SKM-1 treated with dmso at 0.1 percent for 144 hours (cell line): ENCODE results near the gene CABP1.
"Not testable (repeated sequence)": the region's sequence is repeated elsewhere in the genome, so short reads cannot be mapped to it uniquely, and the experiment has no call there.

Source experiments
- DNase-seq: peaks from one replicate; lab custom pipeline; 2025; ENCODE audit not compliant: unreplicated experiment; lab: John Stamatoyannopoulos, UW

The CABP1 gene

DNA sequence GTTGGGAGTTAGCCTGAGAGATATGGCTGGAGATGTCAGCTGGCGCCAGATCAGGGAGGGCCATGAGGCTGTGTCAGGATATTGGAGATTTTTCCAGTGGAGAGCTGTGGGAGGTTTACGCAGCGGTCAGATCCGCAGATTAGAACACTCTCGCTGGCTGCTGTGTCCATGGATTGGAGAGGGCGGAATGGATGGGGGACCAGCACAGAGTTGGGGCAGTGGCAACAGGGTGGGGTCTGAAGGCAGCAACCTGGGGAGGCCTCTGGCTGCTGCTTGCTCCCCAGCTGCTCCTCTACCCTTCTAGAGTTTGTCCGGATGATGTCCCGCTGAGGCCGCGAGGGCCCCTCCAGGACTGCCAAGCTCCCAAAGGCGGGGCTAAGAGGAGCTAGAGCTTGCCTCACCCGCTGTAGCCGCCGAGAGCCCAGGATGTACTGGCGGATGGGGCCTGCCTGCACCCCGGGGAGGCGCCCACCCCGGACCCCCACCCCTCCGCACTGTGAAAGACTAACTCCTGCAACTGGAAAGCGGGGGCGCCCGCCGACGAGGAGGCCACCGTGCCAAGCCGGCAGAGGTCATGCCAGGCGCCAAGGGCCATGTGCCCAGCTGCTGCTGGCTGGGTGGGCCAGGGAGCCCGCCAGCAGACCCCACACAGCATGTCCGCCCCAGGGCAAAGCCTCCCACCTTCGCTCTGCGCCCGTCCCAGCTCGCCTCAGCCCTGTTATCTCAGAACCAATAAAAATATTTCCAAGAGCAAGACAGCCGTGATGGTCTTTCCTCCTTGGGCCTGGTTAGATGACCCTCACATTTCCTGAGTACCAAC, 26.4 kb downstream of the CABP1 start:
- DNase-seq, result no peak

DNA sequence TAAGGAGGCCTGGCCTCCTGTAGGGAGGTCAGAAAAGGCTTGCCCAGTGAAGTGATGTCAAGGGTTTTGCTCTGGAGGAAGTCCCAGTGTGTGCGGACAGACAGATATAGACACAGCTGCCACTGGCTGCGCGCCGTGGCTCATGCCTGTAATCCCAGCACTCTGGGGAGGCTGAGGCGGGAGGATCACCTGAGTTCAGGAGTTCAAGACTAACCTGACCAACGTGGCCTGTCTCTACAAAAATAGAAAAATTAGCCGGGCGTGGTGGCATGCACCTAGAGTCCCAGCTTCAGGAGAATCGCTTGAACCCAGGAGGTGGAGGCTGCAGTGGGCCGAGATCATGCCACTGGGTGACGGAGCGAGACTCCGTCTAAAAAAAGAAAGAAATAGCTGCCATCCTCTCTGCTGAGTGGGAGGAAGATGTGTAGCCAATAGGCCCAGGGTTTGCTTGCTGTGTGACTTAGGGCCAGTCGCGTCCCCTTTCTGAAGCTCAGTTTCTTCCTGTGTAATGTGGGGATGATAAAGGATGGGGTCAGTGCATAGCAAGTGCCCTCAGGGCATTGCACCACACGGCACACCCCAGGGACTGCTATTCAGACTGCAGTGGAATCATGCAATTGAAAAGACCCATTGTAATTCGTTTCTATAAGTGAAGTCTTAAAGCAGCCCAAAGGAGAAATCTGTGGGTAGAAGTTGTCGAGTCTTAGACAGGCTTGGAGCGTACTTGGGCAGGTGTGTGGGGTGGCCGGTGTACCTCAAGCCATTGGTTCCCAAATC, 27.9 kb downstream of the CABP1 start:
- DNase-seq, result no peak

DNA sequence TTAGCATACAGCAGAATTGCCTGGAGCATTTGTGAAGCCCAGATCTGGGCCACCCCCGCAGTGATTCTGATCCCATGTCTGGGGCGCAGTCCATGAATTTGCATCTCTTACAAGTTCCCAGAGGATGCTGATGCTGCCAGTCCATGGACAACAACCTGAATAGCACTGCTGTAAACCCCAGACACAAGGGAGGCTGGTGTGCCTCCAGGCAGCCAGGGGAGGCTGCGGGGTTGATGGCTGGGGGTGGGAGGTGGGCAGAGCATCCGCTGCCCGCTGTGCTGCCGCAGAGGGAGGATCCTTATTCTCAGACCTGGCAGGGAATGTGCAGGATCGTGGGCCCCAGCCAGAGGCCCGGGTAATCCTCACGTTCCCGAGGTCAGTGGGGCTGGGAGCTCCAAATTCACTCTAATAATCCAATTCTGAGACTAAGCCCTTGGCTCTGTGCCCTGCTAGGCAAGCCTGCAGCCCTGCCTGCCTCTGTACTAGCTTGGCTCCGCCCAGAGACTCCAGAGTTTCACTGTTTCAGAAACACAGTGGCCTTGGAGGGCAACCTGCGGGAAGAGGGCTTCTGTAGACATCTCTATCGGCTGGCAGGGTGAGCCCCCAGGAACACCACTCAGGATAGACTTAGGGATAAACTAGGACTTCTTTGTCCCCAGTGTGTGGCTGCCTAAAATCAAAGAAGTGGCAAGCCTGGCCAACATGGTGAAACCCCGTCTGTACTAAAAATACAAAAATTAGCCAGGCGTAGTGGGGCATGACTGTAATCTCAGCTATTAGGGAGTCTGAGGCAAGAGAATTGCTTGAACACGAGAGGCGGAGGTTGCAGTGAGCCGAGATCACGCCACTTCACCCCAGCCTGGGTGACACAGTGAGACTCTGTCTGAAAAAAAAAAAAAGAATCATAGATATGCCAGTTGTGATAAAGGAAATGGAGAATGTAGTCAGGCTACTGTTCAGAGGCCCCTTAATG, 28.7 kb downstream of the CABP1 start:
- no peak for DNase-seq

DNA sequence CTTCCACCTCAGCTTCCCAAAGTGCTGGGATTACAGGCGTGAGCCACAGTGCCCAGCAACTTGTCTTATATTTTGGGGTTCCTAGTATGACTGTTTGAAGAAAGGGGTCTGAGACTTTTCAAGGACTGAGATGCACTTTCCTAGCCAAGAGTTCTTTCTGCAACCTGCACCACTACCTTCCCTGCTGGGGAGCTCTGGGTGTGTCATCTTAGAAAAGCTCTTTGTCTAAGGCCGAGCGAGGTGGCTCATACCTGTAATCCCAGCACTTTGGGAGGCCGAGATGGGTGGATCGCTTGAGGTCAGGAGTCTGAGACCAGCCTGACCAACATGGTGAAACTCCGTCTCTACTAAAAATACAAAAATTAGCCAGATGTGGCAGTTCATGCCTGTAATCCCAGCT, 29.8 kb downstream of the CABP1 start:
- not testable (repeated sequence) for DNase-seq

DNA sequence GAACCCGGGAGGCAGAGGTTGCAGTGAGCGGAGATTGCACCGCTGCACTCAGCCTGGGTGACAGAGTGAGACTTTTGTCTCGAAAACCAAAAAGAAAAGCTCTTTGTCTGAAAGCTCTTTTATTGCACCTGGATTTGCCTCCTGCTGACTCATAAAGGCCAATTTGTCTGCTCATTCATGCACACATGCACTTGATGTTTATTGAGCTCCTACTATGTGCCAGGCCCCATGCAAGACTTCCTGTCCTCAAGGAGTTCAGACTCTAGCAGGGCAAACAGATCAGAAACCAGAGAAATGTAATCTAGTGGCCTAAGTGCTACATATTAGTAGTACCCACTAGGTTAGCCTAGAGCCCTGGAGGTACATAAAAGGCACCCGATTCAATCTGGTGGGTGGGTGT, 30.2 kb downstream of the CABP1 start:
- DNase-seq, result no peak

DNA sequence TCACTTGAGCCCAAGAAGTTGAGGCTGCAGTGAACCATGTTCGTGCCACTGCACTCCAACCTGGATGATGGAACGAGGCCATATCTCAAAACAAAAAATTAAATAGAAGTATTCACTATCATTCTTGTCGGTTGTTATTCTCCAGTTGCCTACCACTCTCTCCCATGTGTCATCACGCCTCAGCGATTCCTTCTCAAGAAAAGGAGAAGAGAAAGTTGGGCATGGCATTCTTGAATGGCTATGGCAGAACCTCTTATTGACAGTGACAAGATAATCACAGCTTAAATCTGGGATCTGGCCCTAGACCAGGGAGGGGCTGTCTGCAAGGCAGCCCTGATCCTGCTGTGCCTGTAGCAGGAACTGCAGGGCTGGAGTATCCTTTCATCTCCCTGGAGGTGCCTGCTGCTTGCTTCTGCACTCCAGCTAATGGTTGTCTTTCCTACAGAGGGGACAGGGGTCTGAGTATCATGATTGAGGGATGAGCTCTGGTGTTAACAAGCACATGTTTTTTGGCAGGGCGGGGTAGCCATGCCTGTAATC, 33.7 kb downstream of the CABP1 start:
- DNase-seq, result no peak

DNA sequence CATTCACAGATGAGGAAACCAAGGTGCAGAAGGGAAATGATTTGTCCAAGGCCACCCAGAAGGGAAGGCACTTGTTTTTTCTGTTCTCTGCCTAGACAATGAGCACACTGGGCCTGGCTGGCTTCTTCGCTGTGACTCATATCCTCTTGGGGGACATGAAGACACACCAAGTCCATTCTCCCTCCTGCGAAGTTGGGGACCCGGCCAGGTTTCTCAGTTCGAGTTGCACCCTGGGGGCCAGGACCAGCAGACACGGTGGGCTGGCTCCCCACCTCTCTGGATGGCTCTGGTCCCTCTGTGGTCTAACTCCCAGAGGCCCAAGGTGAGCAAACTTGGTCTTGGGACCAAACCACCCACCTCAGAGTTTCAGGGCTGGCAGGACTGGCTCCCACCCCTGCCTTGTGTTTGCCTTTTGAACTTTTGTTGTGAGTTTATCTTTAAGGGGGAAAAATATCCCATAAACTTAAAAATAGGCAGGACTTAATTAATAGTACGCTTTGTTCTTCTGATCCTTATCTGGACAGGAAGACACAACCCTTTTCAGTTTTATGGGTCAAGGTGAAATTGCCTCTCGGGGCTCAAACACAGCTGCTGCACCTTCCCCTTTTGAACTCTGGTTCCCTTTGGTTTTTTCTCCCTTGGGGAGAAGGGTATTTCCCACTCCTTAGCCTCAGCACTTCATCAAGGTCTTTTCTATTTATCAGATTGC, 37.5 kb downstream of the CABP1 start:
- DNase-seq, result peak; percentile 40

DNA sequence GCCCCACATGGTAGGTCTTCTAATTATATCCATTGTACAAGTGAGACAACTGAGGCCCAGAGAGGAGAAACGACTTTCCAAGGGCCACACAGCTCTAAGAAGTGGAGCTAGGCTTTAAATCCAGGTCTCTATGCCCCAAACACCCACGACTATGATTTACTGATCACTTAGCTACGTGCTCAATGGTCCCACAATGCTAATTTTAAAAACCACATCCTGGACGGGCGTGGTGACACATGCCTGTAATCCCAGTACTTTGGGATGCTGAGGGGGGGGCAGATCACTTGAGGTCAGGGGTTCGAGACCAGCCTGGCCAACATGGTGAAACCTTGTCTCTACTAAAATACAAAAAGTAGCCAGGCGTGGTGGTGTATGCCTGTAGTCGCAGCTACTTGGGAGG, 38.1 kb downstream of the CABP1 start:
- DNase-seq, result no peak

DNA sequence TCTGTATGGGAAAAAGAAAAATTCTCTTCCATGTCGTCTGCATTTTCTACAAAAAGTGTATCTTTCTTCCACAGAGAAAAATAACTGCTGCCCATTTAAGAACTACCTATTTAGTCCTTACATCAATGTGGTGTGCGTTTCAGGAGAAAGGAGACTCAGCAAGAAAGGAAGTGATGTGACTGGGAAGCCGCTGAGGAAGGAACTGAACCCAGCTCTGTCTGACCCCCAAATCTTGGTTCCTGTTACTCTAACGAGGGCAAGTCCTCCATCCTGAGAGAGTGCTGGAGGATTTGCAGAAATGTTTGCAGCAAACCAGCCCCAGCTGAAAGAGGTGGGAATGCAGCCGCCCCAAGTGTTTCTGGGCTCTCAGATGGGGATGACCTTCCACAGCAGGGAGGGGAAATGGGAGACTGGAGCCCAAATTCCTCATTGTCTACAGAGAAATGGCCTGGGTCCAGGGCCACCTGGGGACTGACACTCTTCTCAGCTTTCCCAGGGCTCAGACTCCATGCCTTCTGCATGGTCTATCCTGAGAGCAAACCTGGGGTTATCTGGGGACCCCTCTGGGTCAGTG, 39.8 kb downstream of the CABP1 start:
- DNase-seq, result no peak

DNA sequence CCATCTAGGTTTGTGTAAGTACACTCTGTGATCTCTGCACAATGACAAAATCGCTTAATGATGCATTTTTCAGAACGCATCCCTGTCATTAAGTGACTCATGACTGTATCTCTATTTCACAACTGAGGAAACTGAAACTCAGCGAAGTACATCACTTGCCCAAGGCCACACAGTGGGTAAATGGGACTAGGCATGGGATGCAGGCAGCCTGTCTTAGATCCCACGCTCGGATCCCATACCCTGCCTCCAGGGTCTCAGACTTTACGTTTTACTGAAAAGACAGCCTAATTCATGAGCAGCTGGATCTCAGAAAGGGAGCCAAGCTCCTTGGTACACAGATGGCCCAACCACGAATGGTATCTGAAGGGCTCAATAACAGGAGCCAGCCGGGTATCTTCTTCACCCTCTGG, 44.1 kb downstream of the CABP1 start:
- peak; percentile 2 for DNase-seq

DNA sequence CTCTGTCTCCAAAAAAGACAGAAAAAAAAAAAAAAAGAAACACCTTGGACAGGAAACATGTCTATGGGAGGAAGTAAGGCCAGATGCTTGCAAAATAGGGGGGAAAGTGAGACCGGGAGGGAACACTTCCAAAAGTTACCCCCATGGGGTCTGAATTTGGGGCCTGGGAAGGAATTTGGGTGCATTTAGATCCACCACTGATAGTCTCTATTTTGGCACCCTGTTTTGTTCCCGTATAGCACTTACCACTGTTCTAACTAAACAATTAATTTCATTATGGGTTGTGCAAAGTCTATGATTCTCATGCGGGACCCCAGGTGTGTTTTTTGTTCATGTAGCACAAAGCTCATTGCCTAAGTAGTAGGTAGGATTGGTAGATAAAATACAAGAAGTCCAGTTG, 45.1 kb downstream of the CABP1 start:
- DNase-seq, result no peak

DNA sequence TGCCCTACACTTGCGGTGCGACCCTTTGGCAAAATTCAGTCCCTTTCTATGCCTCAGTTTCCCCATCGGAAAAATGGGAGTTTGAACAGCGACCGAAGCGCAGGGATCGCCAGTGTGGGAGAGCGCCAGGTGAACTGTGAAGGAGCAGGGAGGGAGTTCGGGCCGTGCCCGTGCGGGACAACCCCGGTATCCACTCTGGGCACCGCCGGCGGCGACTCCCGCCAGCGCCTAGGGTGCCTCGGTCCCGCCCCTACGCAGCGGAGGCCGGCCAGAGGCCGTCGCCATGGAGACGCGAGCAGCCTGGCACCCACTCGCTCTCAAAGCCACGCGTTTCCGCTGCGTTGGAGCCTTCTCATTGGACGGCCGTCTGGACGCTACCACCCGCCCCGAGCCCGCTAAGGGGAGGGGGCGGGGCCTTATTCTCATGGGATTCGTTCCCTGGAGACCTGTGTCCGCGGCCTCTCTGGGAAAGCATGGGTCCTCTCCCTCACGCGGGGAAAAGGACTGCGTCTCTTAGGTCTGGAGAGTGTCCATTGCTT, 45.8 kb downstream of the CABP1 start:
- DNase-seq, result peak; percentile 88

DNA sequence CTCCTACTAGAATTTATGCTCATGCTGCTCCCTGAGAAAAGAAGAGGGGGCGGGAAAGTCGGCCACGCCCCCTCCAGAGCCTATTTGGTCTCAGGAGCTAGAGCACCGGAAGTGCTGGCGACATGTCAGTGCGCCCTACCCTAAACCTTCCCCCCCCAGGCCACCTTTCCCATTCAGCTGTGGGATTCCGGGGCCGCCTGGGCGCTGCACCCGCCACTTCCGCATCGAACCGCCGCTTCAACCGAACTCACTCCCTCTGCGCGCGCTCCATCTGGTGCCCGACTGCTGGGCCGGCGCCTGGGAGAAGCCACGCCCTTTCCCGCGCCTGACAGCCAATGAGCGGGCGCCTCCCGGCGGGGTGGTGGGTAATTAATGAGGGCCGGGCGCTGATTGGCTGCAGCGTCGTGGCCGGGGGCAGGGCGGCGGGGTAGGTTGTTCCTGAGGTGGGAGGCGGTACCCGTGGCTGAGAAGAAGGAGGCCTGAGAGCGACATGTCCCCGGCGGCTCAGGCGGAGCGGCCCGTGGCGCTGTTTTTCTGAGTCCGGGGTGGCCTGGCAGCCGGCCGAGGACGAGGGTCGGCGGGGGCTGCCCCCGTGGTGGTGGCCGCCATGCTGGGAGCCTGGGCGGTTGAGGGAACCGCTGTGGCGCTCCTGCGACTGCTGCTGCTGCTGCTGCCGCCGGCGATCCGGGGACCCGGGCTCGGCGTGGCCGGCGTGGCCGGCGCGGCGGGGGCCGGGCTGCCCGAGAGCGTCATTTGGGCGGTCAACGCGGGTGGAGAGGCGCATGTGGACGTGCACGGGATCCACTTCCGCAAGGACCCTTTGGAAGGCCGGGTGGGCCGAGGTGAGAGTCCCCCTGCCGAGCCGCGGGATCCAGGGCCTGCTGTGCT, 46.5 kb downstream of the CABP1 start, which contains the start of gene MLEC:
MLEC (plus strand) TSS at position 460 of the 888 bp plus-strand sequence; CDS start at position 608, 148 bp downstream.
- peak; percentile 85 for DNase-seq

DNA sequence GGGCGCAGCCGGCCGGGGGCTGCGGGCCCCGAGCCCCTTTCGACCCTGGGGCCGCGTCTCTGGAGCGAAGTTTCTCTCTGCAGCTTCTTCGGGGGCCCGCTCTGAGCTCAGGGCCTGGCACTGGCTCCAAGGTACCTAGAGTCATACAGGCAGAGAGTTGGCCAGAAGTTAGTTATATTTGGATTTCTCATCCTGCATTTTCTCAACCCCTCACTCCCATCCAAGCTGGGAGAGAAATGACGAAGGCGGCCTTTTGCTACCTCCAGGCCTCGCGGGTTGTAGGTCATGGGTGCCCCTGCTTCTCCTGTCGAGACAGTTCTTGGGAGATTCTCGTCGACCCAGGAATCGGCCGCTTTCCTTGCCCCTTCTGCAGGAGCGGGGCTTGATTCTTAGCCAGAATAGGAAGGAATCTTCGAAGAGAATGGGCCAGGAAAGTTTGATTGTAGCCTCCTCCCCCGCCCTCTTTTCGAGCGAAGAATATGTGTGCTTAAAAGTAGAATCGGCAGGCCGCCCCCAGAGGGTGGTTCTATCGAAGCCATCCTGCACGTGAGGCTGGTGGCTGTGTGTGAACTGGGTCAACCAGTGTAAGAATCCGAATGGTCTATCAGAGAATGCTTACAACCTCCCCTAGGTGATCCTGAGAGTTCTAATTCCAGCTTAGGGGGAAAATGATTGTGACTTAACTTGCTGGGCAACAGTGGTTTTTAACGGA, 47.3 kb downstream of the CABP1 start:
- DNase-seq, result no peak

DNA sequence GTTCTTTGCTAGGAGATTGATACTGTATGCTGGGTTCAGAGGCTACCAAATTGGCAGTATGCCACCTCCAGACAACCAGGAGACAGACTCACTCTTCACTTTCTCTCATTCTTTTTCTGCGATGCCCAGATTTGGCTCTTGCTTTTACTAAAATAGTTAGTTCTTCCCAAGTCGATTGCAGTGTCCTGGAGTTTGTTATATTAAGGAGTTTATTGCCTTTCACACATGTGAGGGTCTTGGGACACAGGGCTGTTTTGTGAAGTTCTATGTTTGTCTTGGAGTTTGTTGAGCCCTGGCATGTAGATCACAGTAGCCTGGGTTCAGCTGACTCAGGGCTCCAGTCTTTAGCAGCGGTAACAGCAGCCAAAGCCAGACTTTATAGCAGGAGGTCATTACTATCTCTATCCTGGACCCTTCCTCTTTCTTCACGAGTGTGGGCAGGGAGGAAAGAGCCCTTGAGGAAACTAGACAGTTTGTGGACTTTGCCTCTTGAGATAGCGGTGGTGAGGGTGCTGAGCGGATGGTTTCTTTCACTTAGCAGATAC, 48.2 kb downstream of the CABP1 start:
- peak; percentile 15 for DNase-seq

DNA sequence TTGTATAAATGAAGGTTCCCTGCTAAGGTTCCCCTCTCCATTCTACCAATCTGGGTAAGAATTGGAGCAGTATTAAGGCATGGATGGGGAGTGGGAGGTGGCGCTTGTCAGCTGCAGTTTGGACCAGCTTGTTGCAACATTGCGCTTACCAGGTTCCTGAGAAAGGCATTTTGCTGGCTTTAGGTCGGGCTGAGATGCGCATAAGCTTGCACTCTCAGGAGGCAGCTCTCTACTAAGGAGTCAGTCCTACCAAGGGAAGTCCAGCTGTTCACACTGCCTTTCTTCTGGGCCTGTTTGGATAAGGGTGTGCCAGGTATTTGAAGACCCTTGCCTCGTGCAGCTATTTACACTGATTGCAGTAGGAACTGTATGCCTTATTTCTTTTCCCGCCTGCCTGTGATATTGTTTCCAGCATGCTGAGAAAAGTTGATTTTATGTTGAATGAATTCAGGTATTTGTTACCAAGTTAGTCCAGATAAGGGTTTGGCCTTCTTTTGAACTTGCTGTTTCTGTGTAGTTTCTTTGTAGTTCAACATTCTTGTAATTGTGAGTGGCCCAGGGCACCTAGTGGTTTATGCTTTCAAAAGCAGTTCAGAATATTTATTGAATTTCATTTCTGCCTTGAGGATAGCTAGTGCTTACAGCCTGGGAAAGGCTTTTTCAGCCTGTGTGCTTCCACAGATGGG, 49.1 kb downstream of the CABP1 start:
- DNase-seq, result no peak

DNA sequence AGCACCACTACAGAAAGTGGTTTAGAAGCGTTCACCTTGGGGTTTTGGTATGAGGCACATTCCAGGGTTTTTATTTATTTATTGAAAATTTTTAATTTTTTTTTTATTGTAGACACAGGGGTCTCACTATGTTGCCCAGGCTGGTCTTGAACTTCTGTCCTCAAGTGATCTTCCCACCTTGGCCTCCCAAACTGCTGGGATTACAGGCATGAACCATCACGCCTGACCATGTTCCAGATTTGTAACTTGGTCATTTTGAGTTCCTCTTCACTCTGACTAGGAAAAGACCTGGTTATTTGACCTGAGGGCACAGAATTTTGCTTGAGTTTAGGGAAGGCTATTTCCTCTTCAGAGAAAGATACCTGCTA, 49.6 kb downstream of the CABP1 start:
- no peak for DNase-seq
